K562 (cell line): Measurements from ENCODE around the gene UBE2E1. TPM values are rescaled to one million over a fixed set of nuclear protein-coding genes. Genes with fewer than 3 reads are reported as not detected.

ENCODE experiments used
- ARID2 ChIP-seq: fragments of 450-650 bp; IDR thresholded peaks from 2 replicates; pipeline ENCODE4 v1.6.1; 2017; ENCODE audit warnings: antibody characterized with exemption, mild to moderate bottlenecking
- ATF6 ChIP-seq: sonication (generic); formaldehyde crosslinking; IDR thresholded peaks from 2 replicates; pipeline ENCODE4 v1.4.0; 2020; ENCODE audit warnings: mild to moderate bottlenecking, missing genetic modification reagents
- BCOR ChIP-seq: fragments of 450-650 bp; IDR thresholded peaks from 2 replicates; pipeline ENCODE4 v1.6.1; 2016
- CREB3 ChIP-seq: fragments of 450-650 bp; conservative IDR thresholded peaks from 2 replicates; pipeline ENCODE4 v1.6.1; 2016; ENCODE audit warnings: missing genetic modification characterization, low read depth, mild to moderate bottlenecking, missing compliant biosample characterization, moderate library complexity
- LARP7 ChIP-seq: fragments of 450-650 bp; IDR thresholded peaks from 2 replicates; pipeline ENCODE4 v1.6.1; 2016
- MAFG ChIP-seq: fragments of 450-650 bp; conservative IDR thresholded peaks from 2 replicates; pipeline ENCODE4 v1.6.1; 2016; ENCODE audit warnings: missing genetic modification characterization, missing compliant biosample characterization
- MEIS2 ChIP-seq: fragments of 450-650 bp; IDR thresholded peaks from 2 replicates; pipeline ENCODE4 v1.6.1; 2014; ENCODE audit warnings: mild to moderate bottlenecking; ENCODE audit not compliant: partially characterized antibody
- NRF1 ChIP-seq, 2 experiments: fragments of 450-650 bp; IDR thresholded peaks in 1 of 2; conservative IDR thresholded peaks in 1 of 2; 2 replicates each; pipeline ENCODE4 v1.6.1; 2014; ENCODE audit warnings: mild to moderate bottlenecking in 2 of 2
- RERE ChIP-seq: sonication (generic); formaldehyde crosslinking; IDR thresholded peaks from 2 replicates; pipeline ENCODE4 v1.8.0; 2023; ENCODE audit warnings: missing genetic modification reagents, mild to moderate bottlenecking, borderline replicate concordance
- TEAD4 ChIP-seq, 2 experiments: sonication (generic) in 1 of 2; formaldehyde crosslinking in 1 of 2; IDR thresholded peaks; 2 replicates each; pipeline versions ENCODE4 v1.6.1 to v1.8.0; 2012 to 2022; ENCODE audit warnings: borderline replicate concordance in 1 of 2, inconsistent platforms in 1 of 2, low read length in 1 of 2, mild to moderate bottlenecking in 1 of 2, missing genetic modification reagents in 1 of 2
- THAP12 ChIP-seq: fragments of 250-450 bp; sonication (Bioruptor Pico); IDR thresholded peaks from 2 replicates; pipeline ENCODE4 v1.9.0; 2021; ENCODE audit warnings: mild to moderate bottlenecking, inconsistent platforms
- ZNF444 ChIP-seq: fragments of 250-450 bp; sonication (Bioruptor Pico); IDR thresholded peaks from 2 replicates; pipeline ENCODE4 v1.4.0; 2020; ENCODE audit warnings: mild to moderate bottlenecking, moderate library complexity
- ZNF507 ChIP-seq: conservative IDR thresholded peaks from 2 replicates; pipeline ENCODE4 v1.6.1; 2017; ENCODE audit warnings: missing genetic modification characterization, missing compliant biosample characterization
- polyA plus RNA-seq, 8 experiments: library from polyadenylated mRNA; depleted of rRNA in 4 of 8; stranded (reverse) in 5 of 8; unstranded in 3 of 8; fragments of >200 nt; fragmentation: Nextera tagmentation in 2 of 8; fragmentation: Illumina TruSeq in 1 of 8; extraction: Ambion mirVana in 2 of 8; extraction: Trizol in 1 of 8; gene quantifications; 2 replicates each; pipeline versions ENCODE4 v1.2.1 to v1.2.3, GENCODE V29; 2011 to 2014; ENCODE audit warnings: inconsistent platforms in 1 of 8, missing spikeins in 1 of 8
- total RNA-seq, 7 experiments: library from RNA; depleted of rRNA in 6 of 7; stranded (reverse); fragments of >200 nt in 6 of 7; fragmentation: Illumina TruSeq in 2 of 7; extraction: Trizol in 2 of 7; gene quantifications; 2 replicates each; pipeline versions ENCODE4 v1.2.1 to v1.2.3, GENCODE V29; 2011 to 2021; ENCODE audit warnings: low replicate concordance in 1 of 7

Gene UBE2E1
- total and polyA plus RNA-seq, 9 of the 15 experiments (the other 6 are each of a cell fraction or from before 2014, with no cell fraction given), result 54.4 to 294 (median 165) TPM

DNA sequence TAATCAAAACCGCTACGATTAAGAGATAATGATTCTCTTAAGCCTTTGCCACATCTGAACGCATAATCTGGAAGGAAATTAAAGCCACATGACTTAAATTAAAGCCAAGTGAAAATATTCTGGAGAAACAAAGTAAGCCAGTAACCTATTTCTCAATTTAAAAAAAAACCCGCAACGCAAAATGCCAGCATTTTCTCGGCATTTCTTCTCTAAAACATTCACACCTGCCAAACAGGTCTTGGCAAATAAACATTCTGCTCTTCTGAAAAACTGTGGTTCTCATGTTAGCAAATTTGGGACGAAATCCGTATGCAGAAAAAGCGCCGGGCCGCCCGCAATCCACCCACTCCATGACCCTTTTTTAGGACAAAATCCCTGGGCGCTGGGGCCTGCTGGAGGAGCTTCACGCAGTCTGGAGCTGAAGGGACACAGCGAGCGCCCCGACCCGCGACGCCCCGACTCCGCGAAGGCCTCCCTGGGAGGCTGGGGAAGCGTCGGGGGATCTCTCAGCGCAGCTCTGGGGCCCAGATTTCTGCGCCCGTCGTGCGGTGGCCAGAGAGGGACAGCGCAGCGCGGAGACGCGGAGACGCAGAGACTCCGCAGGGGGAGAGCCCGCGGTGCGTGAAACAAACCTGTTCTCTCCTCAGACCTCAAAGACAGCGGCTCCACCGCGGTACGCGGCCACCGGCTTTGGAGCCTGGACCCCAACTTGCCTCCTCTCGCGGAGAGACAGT, 110.6 kb downstream of the UBE2E1 start (continued):
- TF ChIP-seq ZNF444 (CRISPR knock-in tag) (no peak), THAP12 (no peak), RERE (no peak), ZNF507 (no peak), LARP7 (0 out of 2 replicates have a peak, but pooled peaks have one; percentile 26), CREB3 (tag) (no peak), NRF1 (conservative IDR thresholded peaks at IDR 0.05 in 1 of 2, IDR thresholded peaks at IDR 0.05 in 1 of 2) (peak in 1 of 2 experiments; percentile 78; a peak in 2 of 4 replicates), MAFG (tag) (no peak), BCOR (peak; percentile 80), TEAD4 (IDR thresholded peaks at IDR 0.05; ENCODE audit: low read length) (no peak), TEAD4 (CRISPR knock-in tag; IDR thresholded peaks at IDR 0.05; ENCODE audit: borderline replicate concordance) (0 out of 2 replicates have a peak, but pooled peaks have one; percentile 27), MEIS2 (peak; percentile 17), ATF6 (no peak), ARID2 (0 out of 2 replicates have a peak, but pooled peaks have one; percentile 62)
